A549 (cell line): ENCODE results near the gene ELANE. TPM values are rescaled to one million over a fixed set of nuclear protein-coding genes. Genes with fewer than 3 reads are reported as not detected.

ENCODE experiments used
- ATAC-seq, 2 experiments: fragments of 200-7000 bp in 1 of 2; fragments of >200 bp in 1 of 2; cut with Nextera tagmentation in 1 of 2; cut with Tn5 transposase in 1 of 2; 3 replicates each; pipeline versions ENCODE4 v1.8.0 to v1.9.1; 2018 to 2020; ENCODE audit warnings: mild to moderate bottlenecking in 1 of 2, moderate library complexity in 1 of 2
- CTCF ChIA-PET: fragments of 300-600 bp; sonication (Branson Sonifier 250); formaldehyde crosslinking; extraction: SDS; loops from one replicate; lab custom pipeline; 2021; ENCODE audit warnings: antibody characterized with exemption, inconsistent platforms; lab: Yijun Ruan, JAX
- POLR2A ChIA-PET: fragments of 350-600 bp; formaldehyde crosslinking; extraction: SDS; loops from one replicate; lab custom pipeline; 2021; ENCODE audit warnings: antibody characterized with exemption, inconsistent platforms; lab: Yijun Ruan, JAX
- DNase-seq, 2 experiments: peaks; one replicate each; pipeline versions ENCODE4 v3.0.0 to v3.0.0-alpha.2; 2011 to 2016; ENCODE audit warnings: low read depth in 1 of 2, low spot score in 1 of 2
- FAIRE-seq: peaks from 2 replicates; lab custom pipeline; 2011; peaks lifted over from hg19 to GRCh38; lab: Jason Lieb, UNC
- H3K27ac ChIP-seq, 2 experiments: fragments of >200 bp; sonication (Bioruptor Twin); formaldehyde crosslinking; 3 replicates each; pipeline ENCODE4 v1.5.1; 2016 to 2017
- H3K4me1 ChIP-seq: fragments of >200 bp; sonication (Bioruptor Twin); formaldehyde crosslinking; 3 replicates; pipeline ENCODE4 v1.6.1; 2016
- H3K4me2 ChIP-seq: fragments of >200 bp; sonication (Bioruptor Twin); formaldehyde crosslinking; 3 replicates; pipeline ENCODE4 v1.6.1; 2016
- H3K4me3 ChIP-seq: fragments of >200 bp; sonication (Bioruptor Twin); formaldehyde crosslinking; 3 replicates; pipeline ENCODE4 v1.5.1; 2016
- H3K9me3 ChIP-seq: fragments of >200 bp; sonication (Bioruptor Twin); formaldehyde crosslinking; 3 replicates; pipeline ENCODE4 v1.6.1; 2016
- ATOH8 ChIP-seq: fragments of 250-450 bp; sonication (Bioruptor Pico); IDR thresholded peaks from 2 replicates; pipeline ENCODE4 v1.5.0; 2020; ENCODE audit warnings: low read depth, mild to moderate bottlenecking, moderate library complexity
- CEBPB ChIP-seq, 2 experiments: fragments of >200 bp in 1 of 2; sonication (Bioruptor Twin) in 1 of 2; formaldehyde crosslinking in 1 of 2; IDR thresholded peaks; 2 replicates each; pipeline ENCODE4 v1.6.1; 2012 to 2016
- CHD4 ChIP-seq: fragments of 200-600 bp; sonication (generic); IDR thresholded peaks from 2 replicates; pipeline ENCODE4 v1.6.1; 2016; ENCODE audit warnings: antibody characterized with exemption, mild to moderate bottlenecking, borderline replicate concordance
- CTCF ChIP-seq: fragments of >200 bp; sonication (Bioruptor Twin); formaldehyde crosslinking; IDR thresholded peaks from 3 replicates; pipeline ENCODE4 v1.5.1; 2016
- FOSL2 ChIP-seq, 2 experiments: fragments of 450-650 bp in 1 of 2; fragments of >200 bp in 1 of 2; sonication (Bioruptor Twin) in 1 of 2; formaldehyde crosslinking; IDR thresholded peaks; 2 replicates each; pipeline versions ENCODE4 v1.5.0 to v1.6.1; 2016 to 2020; ENCODE audit warnings: mild to moderate bottlenecking in 1 of 2, moderate library complexity in 1 of 2
- FOXS1 ChIP-seq: fragments of 250-450 bp; sonication (Bioruptor Pico); IDR thresholded peaks from 2 replicates; pipeline ENCODE4 v1.5.0; 2020; ENCODE audit warnings: mild to moderate bottlenecking, moderate library complexity
- HOXB5 ChIP-seq: fragments of 250-450 bp; sonication (Bioruptor Pico); IDR thresholded peaks from 2 replicates; pipeline ENCODE4 v1.5.0; 2020; ENCODE audit warnings: mild to moderate bottlenecking, moderate library complexity
- POLR2A ChIP-seq: IDR thresholded peaks from 2 replicates; pipeline ENCODE4 v1.6.1; 2012; ENCODE audit warnings: mild to moderate bottlenecking, low read length
- POLR2AphosphoS2 ChIP-seq: conservative IDR thresholded peaks from 2 replicates; pipeline ENCODE4 v1.6.1; 2012; ENCODE audit warnings: low read length, improper control_type of control experiment, inconsistent platforms
- RARB ChIP-seq: fragments of 250-450 bp; sonication (Bioruptor Pico); IDR thresholded peaks from 2 replicates; pipeline ENCODE4 v1.8.0; 2021; ENCODE audit warnings: mild to moderate bottlenecking, moderate library complexity
- RCOR1 ChIP-seq: fragments of 150-350 bp; IDR thresholded peaks from 2 replicates; pipeline ENCODE4 v1.6.1; 2014; ENCODE audit warnings: antibody characterized with exemption, low read length, low read depth
- RFX5 ChIP-seq: fragments of 450-650 bp; IDR thresholded peaks from 2 replicates; pipeline ENCODE4 v1.7.1; 2014; ENCODE audit warnings: antibody characterized with exemption, mild to moderate bottlenecking, moderate library complexity
- TP53 ChIP-seq: fragments of 250-450 bp; sonication (Bioruptor Pico); IDR thresholded peaks from 2 replicates; pipeline ENCODE4 v1.5.0; 2021; ENCODE audit warnings: mild to moderate bottlenecking, moderate library complexity
- ZC3H11A ChIP-seq: fragments of 450-650 bp; IDR thresholded peaks from 2 replicates; pipeline ENCODE4 v1.6.1; 2014; ENCODE audit warnings: antibody characterized with exemption, mild to moderate bottlenecking
- ZFP36 ChIP-seq: fragments of 450-650 bp; IDR thresholded peaks from 2 replicates; pipeline ENCODE4 v1.6.1; 2014; ENCODE audit warnings: borderline replicate concordance; ENCODE audit not compliant: partially characterized antibody
- WGBS: methylation state at CpG from one replicate; pipeline ENCODE4 v1.1.6; 2017; ENCODE audit errors: missing lambda C conversion rate; 5-methylcytosine and 5-hydroxymethylcytosine counted together
- polyA plus RNA-seq, 4 experiments: library from polyadenylated mRNA; depleted of rRNA in 3 of 4; stranded (reverse); fragments of >200 nt; fragmentation: RNase III in 1 of 4; extraction: RNeasy Plus Mini Kit Qiagen cat#74134 plus additional on column Dnase treatment in 1 of 4; gene quantifications; 2 replicates in 3 of 4; 3 replicates in 1 of 4; pipeline ENCODE4 v1.2.3, GENCODE V29; 2011 to 2017
- TF ChIP-seq, protein P1 (sequence below): fragments of 450-650 bp; IDR thresholded peaks from 2 replicates; pipeline ENCODE4 v1.6.1; 2014; ENCODE audit warnings: antibody characterized with exemption
- TF ChIP-seq, protein P2 (sequence below): fragments of >200 bp; sonication (Bioruptor Twin); formaldehyde crosslinking; IDR thresholded peaks from 2 replicates; pipeline ENCODE4 v1.6.1; 2016
- TF ChIP-seq, protein P3 (sequence below): fragments of 250-450 bp; sonication (Bioruptor Pico); IDR thresholded peaks from 2 replicates; pipeline ENCODE4 v1.5.0; 2021; ENCODE audit warnings: mild to moderate bottlenecking, moderate library complexity, borderline replicate concordance

ELANE gene
- polyA plus RNA-seq, 2 of the 4 experiments (the other 2 are of a cell fraction) = 0.15 to 0.35 TPM

DNA sequence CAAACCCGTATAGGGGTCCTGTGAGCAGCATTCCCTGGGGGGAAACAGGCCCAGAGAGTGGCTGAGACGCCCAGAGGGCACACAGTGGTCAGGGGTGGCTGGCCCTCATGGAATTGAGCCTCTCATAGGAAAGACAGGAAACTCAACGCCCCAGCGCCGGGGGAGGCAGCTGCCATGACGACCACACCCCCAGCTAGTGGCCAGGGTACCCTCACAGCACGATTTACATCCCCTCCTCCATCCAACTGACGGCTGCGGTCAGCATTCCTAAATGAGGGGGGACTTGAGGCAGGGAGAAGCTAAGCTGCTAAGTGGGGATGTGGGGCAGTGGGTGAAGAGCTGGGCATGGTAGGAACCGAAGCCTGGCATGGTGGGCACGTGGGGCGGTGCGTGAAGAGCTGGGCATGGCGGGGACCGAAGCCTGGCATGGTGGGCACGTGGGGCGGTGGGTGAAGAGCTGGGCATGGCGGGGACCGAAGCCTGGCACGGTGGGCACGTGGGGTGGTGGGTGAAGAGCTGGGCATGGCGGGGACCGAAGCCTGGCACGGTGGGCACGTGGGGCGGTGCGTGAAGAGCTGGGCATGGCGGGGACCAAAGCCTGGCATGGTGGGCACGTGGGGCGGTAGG, 30.9 kb downstream of the ELANE start:
- Histone ChIP-seq H3K9me3 (no peaks in the 10 kb centered on the region), H3K4me3 (no peak overlapping the region), H3K27ac (no peak overlapping the region), H3K4me1 (no peaks in the 10 kb centered on the region), H3K4me2 (no peak overlapping the region)
- ChIA-PET POLR2A (no interaction called here), CTCF (no interaction called here)
- 90% methylated on average over 15 of the region's 30 CpGs for WGBS
- DNase-seq = no peak
- ATAC-seq = no peak
- FAIRE-seq = no peak
- TF ChIP-seq POLR2A (no peak), RCOR1 (no peak), POLR2AphosphoS2 (no peak), TP53 (CRISPR knock-in tag) (no peak), RARB (CRISPR knock-in tag) (no peak), ZFP36 (no peak), ATOH8 (CRISPR knock-in tag) (no peak)
- TF ChIP-seq, protein P1, sequence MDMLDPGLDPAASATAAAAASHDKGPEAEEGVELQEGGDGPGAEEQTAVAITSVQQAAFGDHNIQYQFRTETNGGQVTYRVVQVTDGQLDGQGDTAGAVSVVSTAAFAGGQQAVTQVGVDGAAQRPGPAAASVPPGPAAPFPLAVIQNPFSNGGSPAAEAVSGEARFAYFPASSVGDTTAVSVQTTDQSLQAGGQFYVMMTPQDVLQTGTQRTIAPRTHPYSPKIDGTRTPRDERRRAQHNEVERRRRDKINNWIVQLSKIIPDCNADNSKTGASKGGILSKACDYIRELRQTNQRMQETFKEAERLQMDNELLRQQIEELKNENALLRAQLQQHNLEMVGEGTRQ = no peak

GRCh38 chr19:883661-884211, 31.6 kb downstream of the ELANE start:
- DNase-seq (no peak), ATAC-seq (peak; percentile 33 to 41; a peak in 2 of 6 replicates), FAIRE-seq (no peak)
- H3K4me3 ChIP-seq = no peak overlapping the region
- no peak overlapping the region for H3K27ac ChIP-seq
- H3K4me1 ChIP-seq = no peaks in the 10 kb centered on the region
- POLR2A ChIA-PET = no interaction called here
- no peak overlapping the region for H3K4me2 ChIP-seq
- TF ChIP-seq RFX5 (no peak), CEBPB (IDR thresholded peaks at IDR 0.05) (no peak), RCOR1 (no peak), FOXS1 (CRISPR knock-in tag) (no peak), ZC3H11A (no peak), FOSL2 (IDR thresholded peaks at IDR 0.05) (no peak), FOSL2 (CRISPR knock-in tag; IDR thresholded peaks at IDR 0.05) (no peak; the same call in 1 of the 2 replicates), CTCF (no peak), CHD4 (no peak), HOXB5 (no peak)
- TF ChIP-seq, protein P2, sequence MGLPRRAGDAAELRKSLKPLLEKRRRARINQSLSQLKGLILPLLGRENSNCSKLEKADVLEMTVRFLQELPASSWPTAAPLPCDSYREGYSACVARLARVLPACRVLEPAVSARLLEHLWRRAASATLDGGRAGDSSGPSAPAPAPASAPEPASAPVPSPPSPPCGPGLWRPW = no peak
- TF ChIP-seq, protein P3, sequence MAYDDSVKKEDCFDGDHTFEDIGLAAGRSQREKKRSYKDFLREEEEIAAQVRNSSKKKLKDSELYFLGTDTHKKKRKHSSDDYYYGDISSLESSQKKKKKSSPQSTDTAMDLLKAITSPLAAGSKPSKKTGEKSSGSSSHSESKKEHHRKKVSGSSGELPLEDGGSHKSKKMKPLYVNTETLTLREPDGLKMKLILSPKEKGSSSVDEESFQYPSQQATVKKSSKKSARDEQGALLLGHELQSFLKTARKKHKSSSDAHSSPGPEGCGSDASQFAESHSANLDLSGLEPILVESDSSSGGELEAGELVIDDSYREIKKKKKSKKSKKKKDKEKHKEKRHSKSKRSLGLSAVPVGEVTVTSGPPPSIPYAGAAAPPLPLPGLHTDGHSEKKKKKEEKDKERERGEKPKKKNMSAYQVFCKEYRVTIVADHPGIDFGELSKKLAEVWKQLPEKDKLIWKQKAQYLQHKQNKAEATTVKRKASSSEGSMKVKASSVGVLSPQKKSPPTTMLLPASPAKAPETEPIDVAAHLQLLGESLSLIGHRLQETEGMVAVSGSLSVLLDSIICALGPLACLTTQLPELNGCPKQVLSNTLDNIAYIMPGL = no peak
- TF ChIP-seq, protein P1 = no peak
- no peaks in the 10 kb centered on the region for H3K9me3 ChIP-seq
- CTCF ChIA-PET = no interaction called here
- 84% methylated on average over 15 of the region's 22 CpGs for WGBS
